ENCODE measurements around the gene CD101.

The CD101 gene

DNA sequence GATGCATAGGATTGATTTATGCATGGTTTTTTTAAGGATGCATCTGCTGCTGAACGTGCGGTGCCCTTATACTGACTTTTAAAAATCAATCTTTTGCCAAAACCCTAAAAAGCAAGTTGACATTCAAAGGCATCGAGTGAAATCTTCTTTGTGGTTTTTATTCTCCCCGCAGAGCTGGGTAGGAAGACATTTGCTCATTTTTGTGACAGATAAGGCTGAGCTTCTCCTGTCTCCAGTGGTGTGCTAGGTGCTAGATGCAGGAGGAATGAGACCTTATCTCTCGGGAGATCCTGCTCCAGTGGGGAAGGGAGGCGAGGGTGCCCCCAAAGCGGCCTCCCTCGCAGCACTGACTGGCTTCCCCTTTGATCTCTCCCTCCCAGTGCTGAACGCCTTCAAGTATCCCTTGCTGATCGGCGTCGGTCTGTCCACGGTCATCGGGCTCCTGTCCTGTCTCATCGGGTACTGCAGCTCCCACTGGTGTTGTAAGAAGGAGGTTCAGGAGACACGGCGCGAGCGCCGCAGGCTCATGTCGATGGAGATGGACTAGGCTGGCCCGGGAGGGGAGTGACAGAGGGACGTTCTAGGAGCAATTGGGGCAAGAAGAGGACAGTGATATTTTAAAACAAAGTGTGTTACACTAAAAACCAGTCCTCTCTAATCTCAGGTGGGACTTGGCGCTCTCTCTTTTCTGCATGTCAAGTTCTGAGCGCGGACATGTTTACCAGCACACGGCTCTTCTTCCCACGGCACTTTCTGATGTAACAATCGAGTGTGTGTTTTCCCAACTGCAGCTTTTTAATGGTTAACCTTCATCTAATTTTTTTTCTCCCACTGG, 14.9 kb upstream of the CD101 start:
- no peak for DNase-seq

DNA sequence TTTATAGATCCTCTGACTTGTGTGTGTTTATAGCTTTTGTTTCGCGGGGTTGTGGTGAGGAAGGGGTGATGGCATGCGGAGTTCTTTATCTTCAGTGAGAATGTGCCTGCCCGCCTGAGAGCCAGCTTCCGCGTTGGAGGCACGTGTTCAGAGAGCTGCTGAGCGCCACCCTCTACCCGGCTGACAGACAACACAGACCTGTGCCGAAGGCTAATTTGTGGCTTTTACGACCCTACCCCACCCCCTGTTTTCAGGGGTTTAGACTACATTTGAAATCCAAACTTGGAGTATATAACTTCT, 14.4 kb upstream of the CD101 start:
- no peak for DNase-seq

DNA sequence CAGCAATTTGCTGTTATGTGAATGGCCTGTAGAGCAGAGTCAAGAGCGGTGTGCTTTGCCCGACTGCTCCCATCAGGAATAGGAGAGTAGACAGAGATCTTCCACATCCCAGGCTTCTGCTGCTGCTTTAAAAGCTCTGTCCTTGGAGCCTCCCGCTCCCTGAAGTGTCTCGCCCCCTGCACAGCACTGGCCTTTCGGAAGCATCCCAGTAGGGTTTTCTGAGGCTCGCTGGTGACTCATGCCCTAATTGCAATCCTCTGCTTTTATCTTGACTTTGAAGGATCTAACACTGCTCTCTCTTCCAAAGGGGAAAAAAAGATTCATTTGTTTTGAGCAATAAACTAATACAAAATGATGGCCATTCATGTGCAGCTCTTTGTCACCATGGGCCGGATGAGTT, 13.3 kb upstream of the CD101 start:
- DNase-seq = no peak

DNA sequence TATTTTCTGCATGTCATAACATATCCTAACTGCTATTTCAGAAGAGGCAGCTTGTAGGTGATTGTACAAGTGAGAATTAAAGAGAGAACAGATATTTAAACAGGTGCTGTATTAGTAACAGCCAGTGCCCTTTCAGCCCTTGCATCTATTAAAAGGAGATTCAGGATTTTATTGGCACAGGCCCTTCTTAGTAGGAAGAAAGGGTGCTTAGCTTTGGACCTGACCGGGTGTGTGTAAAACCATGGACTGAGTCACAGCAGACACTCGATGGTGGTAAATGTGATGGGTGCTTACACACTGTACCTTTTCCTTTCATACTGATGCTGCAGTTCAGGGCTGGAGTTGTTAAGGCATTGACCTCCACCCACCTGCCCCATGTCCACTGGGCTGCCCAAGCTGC, 12.7 kb upstream of the CD101 start:
- peak; percentile 4 for DNase-seq

DNA sequence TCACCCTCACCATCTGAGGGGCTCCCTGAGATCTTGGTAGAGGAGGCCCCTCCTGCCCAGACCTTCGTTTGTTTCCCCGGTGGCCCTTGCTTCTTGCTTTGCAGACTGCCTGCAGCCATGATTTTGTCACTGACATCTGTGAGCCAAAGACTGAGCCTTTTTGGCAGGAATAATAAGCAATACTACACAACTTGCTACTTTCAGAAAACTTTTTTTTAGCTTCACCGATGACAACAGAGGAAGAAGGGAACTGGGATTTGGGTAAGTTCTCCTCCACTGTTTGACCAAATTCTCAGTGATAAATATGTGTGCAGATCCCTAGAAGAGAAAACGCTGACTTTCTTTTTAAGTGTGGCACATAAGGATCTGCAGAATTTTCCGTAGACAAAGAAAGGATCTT, 11.7 kb upstream of the CD101 start:
- no peak for DNase-seq

DNA sequence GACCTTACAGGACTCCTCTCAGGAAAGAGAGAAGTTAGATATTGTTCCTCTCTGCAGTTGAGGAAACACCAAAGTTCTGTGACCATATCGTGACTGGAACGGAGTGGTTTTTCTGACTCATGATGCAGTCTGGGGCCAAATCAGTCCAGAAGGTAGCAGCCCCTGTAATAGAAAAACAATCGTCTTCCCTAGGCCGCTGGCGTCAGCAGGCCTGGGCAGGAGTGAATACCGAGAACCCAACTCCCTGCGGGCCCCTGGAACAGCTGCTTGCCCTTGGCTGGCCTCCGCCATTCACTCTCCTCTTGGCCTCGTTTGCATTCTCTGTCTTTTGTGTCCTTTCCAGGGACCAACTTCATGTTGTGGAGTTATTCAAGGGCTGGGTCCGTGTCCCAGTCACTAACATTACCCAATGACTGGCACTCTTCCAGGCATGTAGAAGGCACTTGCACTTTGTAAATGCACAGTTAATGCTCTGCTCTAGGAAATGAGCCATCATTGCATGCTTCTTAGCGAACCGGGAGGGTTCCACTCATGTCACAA, 10.9 kb upstream of the CD101 start:
- peak; percentile 80 for DNase-seq

DNA sequence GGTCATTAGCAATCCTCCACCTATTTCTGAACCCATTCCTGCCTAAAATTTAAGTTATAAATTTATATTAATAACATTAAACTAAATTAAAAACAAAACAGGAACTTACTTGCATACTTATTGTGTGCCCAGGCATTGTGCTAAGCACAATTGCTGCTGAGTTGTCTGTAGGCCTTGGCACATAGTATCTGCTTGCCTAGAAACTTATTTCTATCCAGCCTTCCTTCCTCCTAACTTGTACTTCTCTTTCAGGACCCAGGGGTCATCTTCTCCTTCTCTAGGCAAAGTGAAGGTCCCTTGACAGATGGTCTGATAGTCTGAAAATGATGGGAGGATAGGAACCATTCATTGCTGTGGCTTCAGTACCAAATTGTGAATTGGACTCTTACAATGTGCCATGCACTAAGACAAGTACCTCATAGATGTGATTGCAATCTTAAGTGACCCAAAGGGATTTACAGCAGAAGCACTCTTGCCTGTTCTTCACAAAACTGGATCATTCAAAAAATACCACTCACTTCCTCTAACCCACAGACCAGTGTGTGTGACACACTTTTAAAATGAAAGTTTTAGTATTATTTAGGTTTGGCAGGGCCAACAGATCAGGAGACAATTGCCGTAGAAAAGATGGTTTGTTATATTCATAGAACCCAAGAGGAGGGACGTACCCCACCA, 10.3 kb upstream of the CD101 start:
- DNase-seq = no peak

DNA sequence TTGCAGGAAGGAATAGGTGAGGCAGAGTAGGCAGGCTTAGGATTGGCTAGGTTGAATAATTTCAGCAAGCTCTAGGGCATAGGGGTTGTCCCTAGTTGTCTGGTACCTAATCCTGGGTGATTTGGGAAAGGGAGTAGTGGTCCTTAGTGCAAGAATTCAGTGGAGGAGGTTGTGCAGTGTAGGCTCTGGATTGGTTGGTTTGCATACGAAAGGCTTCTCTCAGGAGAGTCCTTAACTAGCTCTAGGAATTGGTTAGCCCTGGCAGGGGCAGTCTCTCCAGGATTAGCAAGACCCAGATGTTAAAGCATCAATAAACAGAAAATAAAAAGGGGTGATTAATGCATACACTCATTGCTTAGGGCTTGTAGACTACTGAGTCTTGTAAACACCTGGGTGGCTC, 9.6 kb upstream of the CD101 start:
- DNase-seq = no peak

DNA sequence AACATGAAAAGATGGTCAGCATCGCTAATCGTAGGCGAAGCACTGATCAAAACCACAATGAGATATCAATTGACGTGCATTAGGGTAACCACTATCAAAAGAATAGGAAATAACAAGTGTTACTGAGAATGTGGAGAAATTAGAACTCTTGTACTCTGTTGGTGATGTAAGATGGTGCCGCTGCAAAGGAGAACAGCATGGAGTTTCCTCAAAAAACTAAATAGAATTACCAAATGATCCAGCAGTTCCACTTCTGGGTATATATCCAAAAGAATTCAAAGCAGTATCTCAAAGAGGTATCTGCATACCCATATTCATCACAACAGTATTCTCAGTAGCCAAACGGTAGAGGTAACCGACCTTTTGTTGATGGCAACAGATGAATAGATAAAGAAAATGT, 8.3 kb upstream of the CD101 start:
- no peak for DNase-seq

DNA sequence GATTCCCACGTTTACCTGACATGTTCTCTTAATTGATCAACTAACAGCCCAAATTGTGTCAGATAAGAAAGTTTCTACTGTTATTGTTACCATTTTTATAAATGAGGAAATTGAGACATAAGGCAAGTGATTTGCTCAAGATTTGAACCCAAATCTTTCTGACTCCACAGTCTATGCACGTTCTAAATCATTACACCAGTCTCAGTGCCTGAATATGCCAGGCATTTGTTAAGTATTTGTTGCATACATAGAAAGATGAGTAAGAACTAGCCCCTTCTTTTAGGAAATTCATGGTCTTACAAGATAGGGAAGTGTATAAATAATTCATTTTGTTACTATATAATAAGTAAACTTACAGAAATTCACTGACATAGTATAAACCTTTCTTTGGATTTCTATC, 7.1 kb upstream of the CD101 start:
- DNase-seq = no peak

DNA sequence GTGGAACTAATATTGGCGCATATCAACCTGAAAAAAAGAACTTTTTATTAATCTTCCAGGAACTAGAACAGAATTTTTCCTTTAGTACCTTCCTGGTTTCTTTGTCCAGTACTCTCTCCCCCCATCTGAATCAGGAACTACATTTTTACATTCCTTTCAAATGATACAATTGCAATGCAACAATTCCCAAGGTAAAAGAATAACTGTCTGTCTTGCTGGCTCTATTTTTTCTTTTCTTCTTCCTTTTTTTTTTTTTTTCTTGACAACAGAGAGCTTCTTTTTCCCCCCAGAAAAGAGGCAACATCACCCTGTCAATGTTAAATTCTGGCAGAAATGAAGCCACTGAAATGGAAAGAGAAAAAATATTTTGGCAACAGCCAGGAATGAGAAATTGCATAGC, 4.5 kb upstream of the CD101 start:
- no peak for DNase-seq

DNA sequence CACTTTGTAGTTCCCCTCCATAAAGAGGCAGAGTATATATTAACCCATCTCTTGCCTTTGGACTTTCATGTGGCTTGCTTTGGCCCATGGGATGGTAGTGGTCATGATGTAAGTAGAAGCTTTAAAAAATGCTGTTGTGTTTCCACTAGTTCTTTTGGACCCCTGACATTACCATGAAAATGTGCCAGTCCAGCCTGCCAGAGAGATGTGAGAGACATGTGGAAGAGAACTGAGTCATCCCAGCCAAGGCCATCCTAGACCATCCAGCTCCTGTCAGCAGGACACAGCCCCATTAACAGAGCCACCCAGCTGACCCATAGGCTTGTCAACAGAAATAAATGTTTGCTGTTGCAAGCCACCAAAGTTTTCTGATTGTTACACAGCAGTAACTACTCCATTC, 3.9 kb upstream of the CD101 start:
- no peak for DNase-seq

DNA sequence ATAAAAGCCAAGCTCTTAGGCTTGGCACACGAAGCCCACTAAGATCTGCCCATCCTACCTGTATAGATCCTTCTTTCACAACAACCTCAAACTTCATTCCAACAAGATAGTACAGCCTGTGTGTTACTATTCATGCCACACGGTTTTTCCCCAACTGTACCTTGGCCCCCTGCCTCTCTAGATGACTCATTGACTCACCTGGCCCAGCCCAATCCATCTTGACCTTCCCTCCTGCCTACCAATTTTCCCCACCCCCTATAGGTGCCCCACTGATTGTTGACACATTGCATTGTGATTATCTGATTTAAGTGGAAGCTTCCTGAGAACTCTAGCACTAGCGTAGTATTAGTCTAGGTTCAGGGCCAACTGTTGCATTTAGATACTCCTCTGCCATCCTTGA, 2.0 kb upstream of the CD101 start:
- DNase-seq = no peak

DNA sequence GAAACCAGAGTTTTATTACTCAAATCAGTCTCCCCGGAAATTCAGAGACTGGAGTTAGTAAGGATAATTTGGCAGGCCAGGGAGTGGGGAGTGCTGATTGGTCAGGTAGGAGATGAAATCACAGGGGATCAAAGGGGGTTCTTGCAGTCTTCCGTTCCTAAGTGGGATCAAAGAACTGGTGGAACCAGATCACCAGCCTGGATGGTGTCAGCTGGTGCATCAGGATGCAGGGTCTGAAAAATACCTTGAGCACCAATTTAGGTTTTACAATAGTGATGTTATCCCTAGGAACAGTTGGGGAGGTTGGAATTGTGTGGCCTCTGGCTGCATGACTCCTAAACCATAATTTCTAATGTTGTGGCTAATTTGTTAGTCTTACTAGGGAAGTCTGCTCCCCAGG, 1.4 kb upstream of the CD101 start:
- DNase-seq = no peak

DNA sequence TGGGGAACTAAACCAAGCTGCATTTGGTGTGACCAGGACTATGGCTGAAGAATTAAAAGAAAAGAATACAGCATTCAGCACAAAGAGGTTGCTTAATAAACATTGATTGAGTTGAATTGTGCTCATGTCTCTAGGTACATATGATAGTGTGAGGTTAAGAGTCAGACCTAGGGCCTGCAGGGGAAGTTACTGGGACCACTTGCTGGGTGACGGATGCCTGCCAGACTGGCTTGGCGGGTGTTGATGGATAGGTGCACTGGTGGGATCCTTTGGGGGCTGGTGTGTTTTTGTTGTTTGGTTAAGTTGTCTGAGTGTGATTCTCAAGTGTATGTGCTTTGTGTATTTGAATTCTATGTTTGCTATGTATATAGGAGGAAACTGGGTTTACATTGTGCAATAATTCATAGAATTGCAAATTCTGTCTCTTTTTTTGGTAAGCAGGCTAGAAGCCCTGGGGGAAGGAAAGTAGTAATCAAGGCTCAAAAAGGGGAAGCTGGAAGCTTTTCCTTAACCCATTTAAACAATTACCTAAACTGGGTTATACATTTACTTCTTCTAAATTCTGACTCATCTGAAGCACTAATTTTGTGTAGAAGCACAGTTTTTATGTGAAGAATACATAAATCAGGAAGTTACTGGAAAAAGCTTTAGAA, 1.8 kb downstream of the CD101 start:
- DNase-seq = no peak

DNA sequence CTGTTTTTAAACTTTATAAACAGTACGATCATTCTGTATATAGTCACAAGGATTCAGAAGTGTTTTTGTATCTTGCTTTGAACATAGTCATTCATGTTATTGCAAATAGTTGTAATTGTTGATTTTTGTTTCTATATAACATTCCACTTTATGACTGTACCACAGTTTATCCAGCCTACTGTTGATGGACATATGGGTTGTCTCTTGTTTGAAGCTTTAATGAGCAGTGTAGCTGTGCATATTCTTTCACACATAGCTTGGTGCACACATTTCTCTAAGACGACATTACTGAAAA, 6.1 kb downstream of the CD101 start:
- DNase-seq = no peak

DNA sequence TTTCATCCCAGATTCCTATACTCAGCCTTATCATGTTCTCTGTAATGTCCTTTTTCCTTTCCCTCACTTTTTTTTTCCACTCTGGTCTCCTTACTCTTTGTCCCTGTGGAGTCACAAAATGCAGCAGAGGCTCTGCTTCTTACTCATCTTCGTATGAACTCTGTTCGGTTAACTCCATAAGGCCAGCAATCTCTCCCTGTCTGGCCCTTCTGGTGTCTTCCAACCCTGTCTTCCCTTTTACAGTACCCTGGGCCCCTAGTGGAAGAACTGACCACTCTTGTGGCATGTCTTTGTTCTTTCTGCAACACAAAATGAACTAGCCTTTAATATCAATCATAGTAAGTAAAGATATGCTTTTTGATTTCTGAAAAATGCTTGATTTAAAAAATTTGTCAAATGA, 7.1 kb downstream of the CD101 start:
- DNase-seq = no peak

DNA sequence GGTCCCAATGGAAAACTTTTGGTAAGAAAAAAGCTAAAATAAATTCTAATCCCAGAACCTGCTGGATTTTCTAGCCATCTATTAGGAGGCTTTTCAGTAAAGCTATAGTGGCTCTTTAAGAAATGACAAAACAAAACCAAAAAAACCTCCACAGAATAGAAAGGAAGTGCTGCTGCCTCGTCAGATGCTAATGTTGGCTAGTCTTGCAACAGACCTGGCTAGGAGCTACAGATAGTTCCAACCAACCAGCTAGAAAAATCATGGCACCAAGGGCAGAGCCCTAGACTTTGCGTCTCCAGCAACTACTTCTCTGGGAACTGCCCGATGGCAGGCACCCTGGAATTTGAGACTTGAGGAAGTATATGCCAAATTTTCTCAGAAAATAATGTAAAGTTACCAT, 7.6 kb downstream of the CD101 start:
- DNase-seq = no peak

DNA sequence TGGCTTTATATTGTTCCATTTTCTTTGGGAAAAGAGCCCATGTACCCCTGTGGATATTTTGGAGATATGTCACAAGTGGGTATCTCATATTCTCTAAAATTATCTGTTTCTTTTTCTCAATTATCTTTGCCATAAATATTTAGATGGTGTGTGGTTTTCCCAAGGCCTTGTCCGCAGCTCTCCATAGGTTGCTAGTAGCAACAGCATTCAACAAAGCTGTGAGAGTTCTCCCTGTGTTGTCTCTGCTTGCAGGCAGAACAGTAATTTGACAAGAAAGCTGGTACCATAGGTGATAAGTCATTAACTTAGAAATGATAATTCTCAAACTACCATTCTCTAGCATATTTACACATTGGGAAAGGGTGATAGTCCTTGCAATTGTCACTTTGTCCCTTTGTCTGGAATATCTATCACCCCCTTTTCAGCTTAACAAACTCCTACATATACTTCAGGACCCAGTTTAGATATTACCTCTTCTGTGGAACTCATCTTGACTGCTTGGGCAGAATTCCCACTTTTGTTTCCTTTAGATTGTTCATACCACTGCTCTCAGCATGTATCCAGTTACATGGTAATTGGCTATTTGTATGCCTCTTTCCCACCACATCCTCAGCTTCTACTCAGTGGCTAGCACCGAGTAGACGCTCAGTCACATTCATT, 8.9 kb downstream of the CD101 start:
- DNase-seq = no peak

DNA sequence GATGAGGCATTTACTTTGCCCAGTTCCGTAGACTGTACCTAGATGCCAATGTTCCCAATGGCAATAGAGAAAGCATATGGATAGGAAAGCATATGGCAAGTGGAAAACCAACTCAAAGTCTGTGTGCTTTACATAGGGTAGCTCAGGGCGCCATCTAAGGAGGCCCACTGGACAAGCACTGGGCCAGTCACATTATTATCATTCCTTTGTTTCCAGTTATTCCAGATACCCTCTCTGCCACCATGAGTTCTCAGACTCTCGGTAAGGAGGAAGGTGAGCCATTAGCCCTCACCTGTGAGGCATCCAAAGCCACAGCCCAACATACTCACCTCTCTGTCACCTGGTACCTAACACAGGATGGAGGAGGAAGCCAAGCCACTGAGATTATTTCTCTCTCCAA, 9.8 kb downstream of the CD101 start:
- DNase-seq = no peak

DNA sequence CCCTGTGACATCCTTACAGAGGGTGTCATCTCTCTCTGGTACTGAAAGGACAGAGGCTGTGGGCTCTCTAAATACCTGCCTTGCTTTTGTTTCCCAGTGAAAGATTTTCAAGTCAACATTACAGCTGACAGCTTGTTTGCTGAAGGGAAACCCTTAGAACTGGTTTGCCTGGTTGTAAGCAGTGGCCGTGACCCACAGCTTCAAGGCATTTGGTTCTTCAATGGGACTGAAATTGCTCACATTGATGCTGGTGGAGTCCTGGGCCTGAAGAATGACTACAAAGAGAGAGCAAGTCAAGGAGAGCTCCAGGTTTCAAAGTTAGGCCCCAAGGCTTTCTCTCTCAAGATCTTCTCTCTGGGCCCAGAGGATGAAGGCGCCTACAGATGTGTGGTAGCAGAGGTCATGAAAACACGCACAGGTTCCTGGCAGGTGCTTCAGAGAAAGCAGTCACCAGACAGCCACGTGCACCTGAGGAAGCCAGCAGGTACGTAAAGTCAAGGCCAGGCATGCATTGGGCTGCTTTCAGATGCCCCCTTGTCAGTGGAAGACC, 11.8 kb downstream of the CD101 start:
- DNase-seq = no peak

DNA sequence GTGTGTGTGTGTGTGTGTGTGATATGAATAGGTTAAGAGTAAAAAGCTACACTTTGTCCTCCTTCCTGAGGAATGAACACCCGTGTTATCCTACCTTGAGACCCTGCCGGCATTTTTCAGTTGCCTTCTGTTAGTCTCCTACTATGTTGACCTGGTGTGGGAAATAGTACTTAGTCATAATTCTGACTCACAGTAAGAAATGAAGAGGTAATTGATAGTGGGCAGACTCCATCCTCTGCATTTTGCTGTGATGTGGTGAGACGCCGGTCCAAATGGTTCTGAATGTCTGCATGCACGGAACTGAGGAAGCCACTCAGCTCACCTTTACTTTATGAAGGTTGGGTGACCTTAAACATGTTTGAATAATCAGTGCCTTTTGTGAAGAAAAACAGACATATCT, 12.6 kb downstream of the CD101 start:
- DNase-seq = no peak

DNA sequence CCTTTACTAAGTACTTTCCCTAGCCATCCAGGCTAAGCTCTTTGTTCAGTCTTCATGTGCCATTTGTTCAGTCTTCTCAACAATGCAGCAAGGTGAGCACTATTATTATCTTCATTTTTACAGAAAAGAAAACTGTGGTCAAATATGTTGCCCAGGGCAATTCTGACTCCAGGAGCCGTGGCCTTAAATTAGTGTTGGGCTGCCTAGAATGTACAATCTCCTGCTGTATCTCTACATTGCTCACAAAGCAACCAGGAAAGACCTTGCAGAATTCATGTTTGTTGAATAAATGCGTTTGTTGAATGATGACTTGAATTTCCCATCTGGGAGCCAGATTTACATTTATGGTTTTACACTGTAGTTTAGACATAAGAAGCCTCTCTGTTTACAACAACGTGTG, 14.2 kb downstream of the CD101 start:
- DNase-seq = no peak

DNA sequence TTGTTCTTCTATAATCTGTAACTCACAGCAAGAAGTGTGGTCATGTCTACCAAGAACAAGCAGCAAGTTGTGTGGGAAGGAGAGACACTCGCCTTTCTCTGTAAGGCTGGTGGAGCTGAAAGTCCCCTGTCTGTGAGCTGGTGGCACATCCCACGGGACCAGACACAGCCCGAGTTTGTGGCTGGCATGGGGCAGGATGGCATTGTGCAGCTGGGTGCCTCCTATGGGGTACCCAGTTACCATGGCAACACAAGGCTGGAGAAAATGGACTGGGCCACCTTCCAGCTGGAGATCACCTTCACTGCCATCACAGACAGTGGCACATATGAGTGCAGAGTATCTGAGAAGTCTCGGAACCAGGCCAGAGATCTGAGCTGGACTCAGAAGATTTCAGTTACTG, 15.5 kb downstream of the CD101 start:
- no peak for DNase-seq

Measured in NCI-H2171 (cell line).